ENCODE measurements around the gene SSX5.

DNA sequence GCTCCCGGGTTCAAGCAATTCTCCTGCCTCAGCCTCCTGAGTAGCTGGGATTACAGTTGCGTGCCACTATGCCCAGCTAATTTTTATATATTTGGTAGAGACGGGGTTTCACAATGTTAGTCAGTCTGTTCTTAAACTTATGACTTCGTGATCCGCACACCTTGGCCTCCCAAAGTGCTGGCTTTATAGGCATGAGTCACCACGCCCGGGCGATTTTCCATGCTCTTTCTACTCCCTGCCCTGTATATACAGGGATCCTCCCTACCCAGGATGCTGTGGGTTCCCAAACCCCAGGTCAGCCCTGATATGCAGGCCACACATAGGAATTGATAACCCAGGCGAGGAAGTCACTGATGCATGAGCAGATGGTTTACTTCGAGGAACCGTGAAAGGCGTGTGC, 31.4 kb downstream of the SSX5 start:
- TF ChIP-seq CTCF (IDR thresholded peaks at IDR 0.05), result no peak
- no peak for TF ChIP-seq POLR2A (IDR thresholded peaks at IDR 0.05)

Data from thyroid gland (tissue), 4 donors.